ENCODE results near the gene EYA2. TPM values are rescaled to one million over a fixed set of nuclear protein-coding genes. Genes with fewer than 3 reads are reported as not detected.

The EYA2 gene
- total and polyA plus RNA-seq, 12 donors: 0.26 to 1.9 (median 0.70) TPM

DNA sequence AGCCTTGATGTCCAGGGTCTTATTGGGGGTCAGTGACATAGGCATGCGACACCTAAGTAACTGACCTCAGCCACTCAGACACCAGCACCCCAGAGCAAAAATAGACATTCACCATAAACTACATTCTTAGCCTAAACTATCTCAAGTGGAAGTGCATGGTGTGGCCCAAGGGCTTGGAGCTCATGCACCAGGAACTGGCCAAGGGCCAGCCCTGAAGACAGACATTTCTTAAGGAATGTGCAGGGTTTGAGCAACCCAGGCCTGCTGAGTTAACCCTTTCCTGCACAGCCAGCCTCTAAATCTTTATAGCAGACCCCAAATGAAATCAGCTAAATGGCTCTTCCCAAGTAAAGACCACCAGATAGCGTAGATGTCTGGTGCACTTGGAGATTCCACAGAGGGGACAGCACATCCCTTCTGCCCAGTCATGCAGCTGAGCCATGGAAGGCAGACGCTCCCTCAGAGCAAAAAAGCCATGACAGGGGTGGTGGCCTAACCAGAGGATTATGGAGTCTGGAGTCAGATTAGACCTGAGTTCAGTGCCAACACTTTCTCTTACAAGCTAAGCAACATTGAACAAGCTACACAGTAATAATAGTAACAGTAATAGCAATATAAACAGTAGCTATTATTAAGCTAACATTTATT, 239.3 kb downstream of the EYA2 start:
- peak in 1 of 8 donors; percentile 59 for ATAC-seq
- H3K4me3 ChIP-seq: no peak overlapping the region

GRCh38 chr20:47136782-47137181, 242.1 kb downstream of the EYA2 start:
- no peak for ATAC-seq
- H3K27ac ChIP-seq: no peak overlapping the region
- H3K4me1 ChIP-seq: peaks cover 0 to 13% (median 0%) of the 10 kb centered on the region in 9 donors
- H3K27me3 ChIP-seq: no peaks in the 10 kb centered on the region
- WGBS, 2 donors: 90 to 95% methylated on average over 6 of the region's 6 CpGs
- intact Hi-C loops (cut with DNase I): no loop called here
- no peak for TF ChIP-seq CTCF (IDR thresholded peaks at IDR 0.05)
- DNase-seq: no peak
- H3K36me3 ChIP-seq: no peaks in the 10 kb centered on the region
- no peak overlapping the region for H3K4me3 ChIP-seq
- H3K9me3 ChIP-seq: peaks cover 0 to 13% (median 4%) of the 10 kb centered on the region in 11 donors

More for the DNA sequence above, 239.3 kb downstream of the EYA2 start:
- H3K4me1 ChIP-seq: peaks cover 0 to 13% (median 0%) of the 10 kb centered on the region in 9 donors
- no peak for DNase-seq
- 80 to 82% methylated on average over 3 of the region's 3 CpGs for WGBS, 2 donors
- H3K27me3 ChIP-seq: no peaks in the 10 kb centered on the region
- H3K9me3 ChIP-seq: no peaks in the 10 kb centered on the region
- H3K36me3 ChIP-seq: no peaks in the 10 kb centered on the region
- H3K27ac ChIP-seq: no peak overlapping the region
- TF ChIP-seq CTCF (IDR thresholded peaks at IDR 0.05): no peak
- intact Hi-C loops (cut with DNase I): no loop called here

- DNase-seq: no peak
- ATAC-seq: no peak
- intact Hi-C loops (cut with DNase I): no loop called here
- peaks cover 0 to 15% (median 4%) of the 10 kb centered on the region in 11 donors for H3K9me3 ChIP-seq
- no peak for TF ChIP-seq CTCF (IDR thresholded peaks at IDR 0.05)
- peaks cover 0 to 13% (median 0%) of the 10 kb centered on the region in 9 donors for H3K4me1 ChIP-seq
- H3K27ac ChIP-seq: no peak overlapping the region
- no peak overlapping the region for H3K4me3 ChIP-seq
- WGBS, 2 donors: 70 to 83% methylated on average over 4 of the region's 4 CpGs
- H3K27me3 ChIP-seq: no peaks in the 10 kb centered on the region
- no peaks in the 10 kb centered on the region for H3K36me3 ChIP-seq
These were observed 242.7 kb downstream of the EYA2 start for GRCh38 chr20:47137231-47137870.

DNA sequence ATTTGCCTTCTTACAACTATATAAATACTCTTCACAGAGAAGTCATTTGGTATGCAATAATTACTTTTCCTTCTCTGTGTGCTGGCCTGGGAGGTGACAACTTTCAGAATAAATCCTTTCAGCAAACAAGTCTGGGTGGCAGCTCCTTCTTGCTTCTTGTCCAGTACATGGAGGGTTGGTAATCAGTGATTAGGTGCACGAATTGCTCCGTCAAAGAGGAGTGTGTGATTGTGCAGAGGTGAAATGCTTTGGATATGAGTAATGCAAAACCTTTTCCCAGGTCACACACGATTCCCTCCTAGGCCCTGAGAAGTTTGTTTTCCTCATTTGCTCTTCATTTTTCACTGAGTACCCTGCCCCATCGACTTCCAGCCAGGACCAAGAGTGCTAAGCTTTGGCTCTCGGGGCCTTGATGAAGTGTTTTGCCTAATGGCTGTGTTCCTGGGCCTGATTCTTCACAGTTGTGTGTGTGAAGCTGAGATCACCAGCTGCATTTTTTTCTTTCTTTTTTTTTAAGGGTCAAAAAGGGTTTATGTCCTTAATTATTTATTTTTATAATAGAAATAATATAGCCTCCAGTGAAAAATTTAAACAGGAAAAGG, 245.4 kb downstream of the EYA2 start:
- no peak for TF ChIP-seq CTCF (IDR thresholded peaks at IDR 0.05)
- intact Hi-C loops (cut with DNase I): no loop called here
- no peak overlapping the region for H3K4me3 ChIP-seq
- H3K36me3 ChIP-seq: no peaks in the 10 kb centered on the region
- H3K9me3 ChIP-seq: peaks cover 0 to 15% (median 4%) of the 10 kb centered on the region in 11 donors
- 62 to 73% methylated on average over 5 of the region's 5 CpGs for WGBS, 2 donors
- ATAC-seq: no peak
- DNase-seq: no peak
- H3K4me1 ChIP-seq: peaks cover 0 to 21% (median 0%) of the 10 kb centered on the region in 9 donors
- no peaks in the 10 kb centered on the region for H3K27me3 ChIP-seq
- no peak overlapping the region for H3K27ac ChIP-seq
